Fibroblast of skin of back (primary cell): Measurements from ENCODE around the gene TRIM37.
"Not testable (repeated sequence)": the region's sequence is repeated elsewhere in the genome, so short reads cannot be mapped to it uniquely, and the experiment has no call there.

Experiments
- DNase-seq: peaks from one replicate; pipeline ENCODE4 v3.0.0-alpha.2; 2013

Gene TRIM37

GRCh38 chr17:58991718-58992331, 114.9 kb downstream of the TRIM37 start:
- DNase-seq: peak; percentile 91

- no peak for DNase-seq
Observed at GRCh38 chr17:58989629-58990028, 117.1 kb downstream of the TRIM37 start.

GRCh38 chr17:58985971-58986370, 120.7 kb downstream of the TRIM37 start:
- DNase-seq: peak; percentile 36

- no peak for DNase-seq
Observed at GRCh38 chr17:58985367-58985766, 121.3 kb downstream of the TRIM37 start.

- no peak for DNase-seq
Observed at GRCh38 chr17:58982626-58983025, 124.1 kb downstream of the TRIM37 start.

GRCh38 chr17:58980706-58981481, 125.8 kb downstream of the TRIM37 start:
- DNase-seq: no peak

GRCh38 chr17:58976541-58976940, 130.1 kb downstream of the TRIM37 start:
- no peak for DNase-seq

GRCh38 chr17:58974354-58974753, 132.3 kb downstream of the TRIM37 start:
- no peak for DNase-seq

GRCh38 chr17:58970609-58971450, 135.8 kb downstream of the TRIM37 start:
- DNase-seq: peak; percentile 26

- no peak for DNase-seq
Observed at GRCh38 chr17:58969612-58970011, 137.1 kb downstream of the TRIM37 start.

- no peak for DNase-seq
Observed at GRCh38 chr17:58969156-58969555, 137.5 kb downstream of the TRIM37 start.

GRCh38 chr17:58968426-58969061, 138.1 kb downstream of the TRIM37 start:
- no peak for DNase-seq

- no peak for DNase-seq
Observed at GRCh38 chr17:58966208-58966607, 140.5 kb downstream of the TRIM37 start.

GRCh38 chr17:58965221-58965620, 141.5 kb downstream of the TRIM37 start:
- DNase-seq: no peak

GRCh38 chr17:58960068-58960467, 146.6 kb downstream of the TRIM37 start:
- peak; percentile 62 for DNase-seq

- DNase-seq: not testable (repeated sequence)
Observed at GRCh38 chr17:58957725-58958073, 149.0 kb downstream of the TRIM37 start.

- peak; percentile 88 for DNase-seq
Observed at GRCh38 chr17:58956997-58957724, 149.5 kb downstream of the TRIM37 start.

GRCh38 chr17:58954358-58954757, 152.3 kb downstream of the TRIM37 start:
- not testable (repeated sequence) for DNase-seq

GRCh38 chr17:58947824-58948223, 158.9 kb downstream of the TRIM37 start:
- peak; percentile 13 for DNase-seq

GRCh38 chr17:58947411-58947810, 159.3 kb downstream of the TRIM37 start:
- DNase-seq: no peak

GRCh38 chr17:58944166-58944565, 162.5 kb downstream of the TRIM37 start:
- DNase-seq: no peak

- DNase-seq: no peak
Observed at GRCh38 chr17:58936295-58936694, 170.4 kb downstream of the TRIM37 start.
